ENCODE measurements around the gene PRMT2.

DNA sequence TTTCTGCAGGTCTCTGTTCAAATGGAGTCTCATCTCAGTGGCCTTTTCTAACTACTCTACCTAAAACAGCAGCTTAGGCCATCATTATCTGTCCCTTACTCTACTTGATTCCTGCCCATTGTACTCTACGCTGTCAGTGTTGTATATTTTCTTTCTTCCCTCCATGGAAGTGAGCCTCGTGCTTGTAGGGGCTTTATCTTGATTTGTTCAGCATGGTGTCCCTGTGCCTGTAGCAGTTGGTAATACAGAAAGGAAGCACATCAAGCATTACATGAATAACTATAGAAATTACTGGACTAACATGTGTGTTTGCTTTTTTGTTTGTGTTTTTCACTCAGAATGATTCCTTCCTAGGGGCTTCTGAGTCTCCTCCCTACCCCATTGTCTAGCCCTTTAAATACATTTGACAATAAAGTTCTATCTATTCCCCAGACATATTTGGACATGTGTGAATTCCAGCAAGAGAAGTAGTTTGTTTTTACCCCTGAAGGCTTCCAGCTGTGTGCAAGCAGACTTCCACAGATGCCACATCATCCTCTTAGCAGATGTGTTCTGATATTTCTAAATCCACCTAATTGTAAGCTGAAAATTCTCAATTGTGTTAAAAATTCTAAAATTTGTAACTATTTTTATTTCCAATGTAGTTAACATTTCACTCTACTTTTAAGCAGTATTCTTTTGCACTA, 40.3 kb downstream of the PRMT2 start:
- TF ChIP-seq, protein P1, sequence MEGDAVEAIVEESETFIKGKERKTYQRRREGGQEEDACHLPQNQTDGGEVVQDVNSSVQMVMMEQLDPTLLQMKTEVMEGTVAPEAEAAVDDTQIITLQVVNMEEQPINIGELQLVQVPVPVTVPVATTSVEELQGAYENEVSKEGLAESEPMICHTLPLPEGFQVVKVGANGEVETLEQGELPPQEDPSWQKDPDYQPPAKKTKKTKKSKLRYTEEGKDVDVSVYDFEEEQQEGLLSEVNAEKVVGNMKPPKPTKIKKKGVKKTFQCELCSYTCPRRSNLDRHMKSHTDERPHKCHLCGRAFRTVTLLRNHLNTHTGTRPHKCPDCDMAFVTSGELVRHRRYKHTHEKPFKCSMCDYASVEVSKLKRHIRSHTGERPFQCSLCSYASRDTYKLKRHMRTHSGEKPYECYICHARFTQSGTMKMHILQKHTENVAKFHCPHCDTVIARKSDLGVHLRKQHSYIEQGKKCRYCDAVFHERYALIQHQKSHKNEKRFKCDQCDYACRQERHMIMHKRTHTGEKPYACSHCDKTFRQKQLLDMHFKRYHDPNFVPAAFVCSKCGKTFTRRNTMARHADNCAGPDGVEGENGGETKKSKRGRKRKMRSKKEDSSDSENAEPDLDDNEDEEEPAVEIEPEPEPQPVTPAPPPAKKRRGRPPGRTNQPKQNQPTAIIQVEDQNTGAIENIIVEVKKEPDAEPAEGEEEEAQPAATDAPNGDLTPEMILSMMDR (IDR thresholded peaks at IDR 0.05): no peak
- TF ChIP-seq POLR2AphosphoS5 (IDR thresholded peaks at IDR 0.05; ENCODE audit: low read depth, low read length) (no peak), SIN3A (IDR thresholded peaks at IDR 0.05; ENCODE audit: borderline replicate concordance, insufficient read depth, low read depth, low read length) (no peak)

Data from Panc1 (cell line).